Mesenteric fat pad (tissue), 1 donor: ENCODE measurements around the gene PINLYP. TPM values are rescaled to one million over a fixed set of nuclear protein-coding genes. Genes with fewer than 3 reads are reported as not detected.
"Not testable (repeated sequence)": the region's sequence is repeated elsewhere in the genome, so short reads cannot be mapped to it uniquely, and the experiment has no call there.

Experiments
- DNase-seq: peaks from one replicate; pipeline ENCODE4 v3.0.0-alpha.2; 2020; ENCODE audit warnings: low spot score
- total RNA-seq: library from RNA; stranded (reverse); fragmentation: NEBNext Ultra II Directional; extraction: Animal tissue kit (Norgen Biotek cat#: 25700); gene quantifications from one replicate; pipeline ENCODE4 v1.2.1, GENCODE V29; 2021
- donor health status: DM: yes; HTN: yes; CAD: no.

PINLYP gene
- total RNA-seq, 1 donor from 2014 or later, result 2.2 TPM

DNA sequence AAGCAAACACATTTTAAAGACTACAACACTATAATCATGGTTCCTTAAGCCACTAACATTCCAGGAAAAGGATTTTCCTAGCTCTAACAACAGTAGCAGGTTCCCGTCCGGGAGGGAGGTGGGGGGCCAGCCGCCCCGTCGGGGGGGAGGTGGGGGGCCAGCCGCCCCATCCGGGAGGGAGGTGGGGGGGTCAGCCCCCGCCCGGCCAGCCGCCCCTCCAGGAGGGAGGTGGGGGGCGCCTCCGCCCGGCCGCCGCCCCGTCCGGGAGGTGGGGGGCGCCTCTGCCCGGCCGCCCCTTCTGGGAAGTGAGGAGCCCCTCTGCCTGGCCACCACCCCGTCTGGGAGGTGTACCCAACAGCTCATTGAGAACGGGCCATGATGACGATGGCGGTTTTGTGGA, 27.7 kb upstream of the PINLYP start:
- DNase-seq, result not testable (repeated sequence)

DNA sequence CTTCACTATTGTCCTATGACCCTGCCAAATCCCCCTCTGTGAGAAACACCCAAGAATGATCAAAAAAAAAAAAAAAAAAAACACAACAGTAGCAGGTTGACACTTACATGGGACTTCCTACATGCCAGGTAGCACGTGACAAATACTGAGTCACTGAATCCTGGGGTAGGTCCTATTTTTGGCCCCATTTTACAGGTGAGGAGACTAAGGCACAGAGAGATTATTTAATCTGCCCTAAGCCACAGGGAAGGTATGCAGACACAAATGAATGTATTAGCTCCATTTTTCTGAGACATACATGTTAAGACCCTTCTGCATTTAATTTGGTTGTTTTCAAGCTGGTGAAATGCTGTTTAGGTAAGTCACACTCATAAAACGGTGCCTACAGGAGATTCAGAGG, 26.9 kb upstream of the PINLYP start:
- DNase-seq, result no peak

DNA sequence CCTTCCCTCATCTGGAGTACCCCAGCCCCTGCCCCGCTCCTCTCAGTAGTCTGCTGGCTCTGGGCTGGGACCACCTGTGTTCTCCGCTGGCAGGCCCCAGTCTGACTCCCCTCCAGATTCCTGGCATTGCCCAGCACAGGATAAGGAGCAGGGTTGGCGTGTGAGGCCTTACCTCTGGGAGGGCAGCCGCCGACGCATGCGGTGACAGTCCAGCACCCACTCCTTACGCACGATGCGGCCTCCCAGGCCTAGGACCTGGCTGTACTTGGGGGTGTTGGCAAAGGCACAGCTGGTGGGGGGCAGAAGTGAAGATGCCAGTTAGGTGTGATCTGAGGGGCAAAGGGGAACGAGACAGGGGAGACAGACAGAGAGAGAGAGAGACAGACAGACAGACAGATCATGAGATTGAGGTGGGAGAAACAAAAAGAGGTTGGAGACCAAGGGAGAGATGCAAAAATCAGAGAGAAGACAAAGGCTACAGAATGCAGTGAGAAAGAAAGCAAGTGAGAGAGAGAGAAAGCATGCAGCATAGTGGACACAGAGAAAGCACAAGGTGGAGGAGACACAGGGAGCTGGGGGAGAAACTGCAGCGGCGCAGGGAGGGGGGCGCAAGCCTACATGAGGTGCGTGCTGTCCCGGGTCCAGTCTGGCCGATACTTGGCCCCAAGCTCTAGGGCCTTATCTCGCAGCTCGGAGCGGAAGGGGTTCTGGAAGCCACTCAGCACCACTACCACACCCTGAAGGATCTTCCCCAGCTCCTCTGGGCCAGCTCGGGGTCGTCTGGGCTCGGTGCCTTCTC, 24.0 kb upstream of the PINLYP start:
- no peak for DNase-seq

DNA sequence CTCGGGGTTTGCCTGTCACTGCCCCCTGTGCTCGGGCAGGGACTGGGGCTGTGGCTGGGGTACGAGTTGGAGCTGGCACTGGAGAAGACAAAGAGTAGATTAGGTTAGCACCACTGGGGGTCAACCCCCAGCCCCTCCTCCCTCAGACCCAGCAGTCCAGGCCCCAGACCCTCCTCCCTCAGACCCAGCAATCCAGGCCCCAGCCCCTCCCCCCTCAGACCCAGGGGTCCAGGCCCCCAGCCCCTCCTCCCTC, 23.5 kb upstream of the PINLYP start:
- DNase-seq, result no peak

DNA sequence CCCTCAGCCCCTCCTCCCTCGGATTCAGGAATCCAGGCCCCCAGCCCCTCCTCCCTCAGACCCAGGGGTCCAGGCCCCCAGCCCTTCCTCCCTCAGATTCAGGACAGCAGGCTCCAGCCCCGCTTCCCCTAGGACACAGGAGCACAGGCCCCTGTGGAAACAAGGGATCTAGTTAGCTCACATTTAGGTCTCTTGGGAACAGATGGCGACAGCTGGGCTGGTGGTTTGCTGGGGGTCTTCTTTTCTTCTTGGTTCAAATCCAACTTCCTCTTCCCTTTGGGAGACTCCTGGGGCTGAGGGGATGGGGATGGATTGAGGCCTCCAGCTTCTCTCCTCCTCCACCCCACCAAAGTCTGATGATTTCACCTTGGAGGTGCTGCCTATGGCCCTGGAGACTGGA, 23.0 kb upstream of the PINLYP start:
- no peak for DNase-seq

DNA sequence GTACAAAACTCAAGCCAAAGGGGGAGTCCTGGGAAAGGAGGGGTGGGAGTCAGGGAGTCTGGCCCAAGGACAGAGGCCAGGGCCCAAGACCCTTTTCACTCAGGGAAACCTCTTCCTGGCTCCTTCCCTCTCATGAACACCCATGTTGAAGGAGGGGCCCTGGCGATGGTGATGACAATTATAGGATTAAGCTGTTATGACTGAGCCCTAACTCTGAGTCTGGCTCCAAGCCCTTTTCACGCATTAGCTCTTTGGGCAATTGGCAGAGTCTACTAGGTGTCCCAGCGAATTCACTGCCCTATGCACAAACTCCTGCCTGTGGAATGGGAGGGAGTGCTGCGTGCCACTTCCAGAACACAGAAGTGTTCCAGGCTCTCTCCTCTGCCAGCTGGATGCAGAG, 21.9 kb upstream of the PINLYP start:
- no peak for DNase-seq

DNA sequence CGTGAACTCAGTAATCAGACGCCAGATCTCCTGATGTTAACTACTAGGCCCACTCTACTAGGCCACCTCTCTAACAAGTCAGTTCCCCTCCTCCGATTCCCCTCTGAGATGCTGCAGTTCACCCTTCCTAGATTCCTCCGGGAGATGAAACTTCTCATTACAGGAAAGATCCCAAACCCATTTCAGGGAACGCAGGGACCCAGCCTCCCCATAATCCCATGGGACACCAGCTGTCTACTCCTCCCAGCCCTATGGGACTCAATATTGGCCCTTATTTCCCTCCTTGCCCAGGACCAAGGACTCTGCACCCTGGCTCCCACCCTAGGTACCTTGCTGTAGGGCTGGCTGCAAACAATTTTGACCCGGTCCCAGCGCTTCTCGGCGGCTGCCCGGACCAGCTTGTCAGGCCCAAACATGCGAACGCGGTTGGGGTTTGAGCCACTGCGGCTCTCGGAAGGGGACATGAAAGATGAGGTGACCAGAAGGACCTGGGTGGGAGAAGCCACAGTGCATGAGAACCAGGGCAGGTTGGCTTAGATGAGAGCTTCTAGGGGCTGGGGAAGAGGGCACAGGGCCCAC, 21.2 kb upstream of the PINLYP start:
- no peak for DNase-seq

DNA sequence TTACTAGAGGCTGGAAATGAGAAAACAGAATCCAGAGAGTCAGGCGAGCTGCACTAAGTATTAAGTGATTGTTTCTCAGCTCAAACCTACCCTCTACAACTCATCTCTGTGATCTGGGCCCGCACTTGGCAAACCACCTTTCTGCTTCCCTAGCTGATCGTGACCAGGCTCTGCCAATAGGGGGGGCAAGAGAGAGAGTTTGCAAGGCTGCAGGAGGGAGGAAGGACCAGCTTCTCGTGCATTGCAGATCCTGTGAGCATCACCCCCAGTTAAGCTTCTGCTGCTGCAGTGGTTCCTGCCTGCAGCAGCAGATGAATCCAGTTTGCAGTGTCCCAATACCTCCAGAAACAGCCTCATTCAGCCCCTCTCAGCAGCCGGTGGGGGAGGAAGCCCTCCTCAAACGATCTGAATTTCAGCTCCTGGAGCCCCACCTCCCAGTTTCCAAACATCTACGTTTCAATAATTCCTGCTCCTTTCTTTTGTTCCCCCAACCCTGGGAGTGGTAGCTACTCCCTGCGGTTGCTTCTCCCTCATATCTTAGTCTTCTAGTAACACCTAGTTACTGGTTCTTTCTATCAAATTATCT, 20.3 kb upstream of the PINLYP start:
- no peak for DNase-seq

DNA sequence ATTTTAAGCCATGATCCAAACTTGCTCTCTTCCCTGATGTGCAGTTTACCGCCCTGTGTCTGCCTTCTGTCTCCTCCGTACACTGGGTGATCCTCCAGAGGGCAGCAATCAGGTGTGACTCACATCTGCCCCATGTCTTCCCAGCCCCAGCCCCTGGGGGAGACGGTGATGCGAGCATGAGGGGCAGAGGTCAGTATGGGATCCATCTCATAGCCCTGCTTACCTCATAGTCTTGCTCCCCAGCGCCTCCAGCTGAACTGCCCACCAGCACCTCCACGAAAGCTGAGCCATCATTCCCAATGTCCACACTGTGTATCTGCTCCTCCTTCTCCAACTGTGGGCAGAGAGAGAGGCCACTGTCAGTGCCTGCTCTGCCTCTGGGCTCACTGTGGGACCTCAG, 14.9 kb upstream of the PINLYP start:
- DNase-seq, result no peak

DNA sequence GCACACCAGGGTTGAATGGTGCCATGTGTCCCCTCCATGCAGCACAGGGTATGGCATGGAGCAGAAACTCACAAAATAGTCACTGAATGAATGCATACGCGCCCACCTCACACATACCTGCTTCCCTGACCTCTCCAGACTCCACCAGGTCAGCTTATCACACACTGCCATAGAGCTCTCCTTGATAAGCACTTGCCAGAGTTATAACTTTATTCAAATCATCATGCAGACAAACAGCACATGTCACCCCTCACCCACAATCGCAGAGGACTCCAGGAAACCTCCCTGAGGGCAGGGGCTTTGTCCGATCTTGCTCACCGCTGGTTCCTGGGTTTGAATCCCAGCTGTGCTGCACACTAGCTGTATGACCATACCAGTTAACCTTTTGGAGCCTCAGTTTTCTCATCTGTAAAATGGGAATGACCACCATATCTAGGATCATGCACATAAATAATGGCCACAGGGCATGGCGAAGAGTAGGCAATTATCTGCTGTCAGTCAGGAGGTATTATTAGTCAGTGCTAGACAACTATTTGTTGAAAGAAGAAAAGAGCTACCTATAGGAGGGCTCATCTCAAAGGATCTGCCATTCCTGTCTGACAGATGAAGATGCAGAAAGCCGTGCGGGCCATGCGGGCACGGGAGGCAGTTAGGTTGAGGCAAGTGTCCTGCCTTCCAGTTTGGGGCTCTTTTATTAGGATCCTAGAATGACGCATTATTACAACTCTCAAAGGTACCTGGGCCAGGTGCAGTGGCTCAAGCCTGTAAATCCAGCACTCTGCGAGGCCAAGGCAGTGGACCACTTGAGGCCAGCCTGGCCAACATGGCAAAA, 14.2 kb upstream of the PINLYP start:
- no peak for DNase-seq

DNA sequence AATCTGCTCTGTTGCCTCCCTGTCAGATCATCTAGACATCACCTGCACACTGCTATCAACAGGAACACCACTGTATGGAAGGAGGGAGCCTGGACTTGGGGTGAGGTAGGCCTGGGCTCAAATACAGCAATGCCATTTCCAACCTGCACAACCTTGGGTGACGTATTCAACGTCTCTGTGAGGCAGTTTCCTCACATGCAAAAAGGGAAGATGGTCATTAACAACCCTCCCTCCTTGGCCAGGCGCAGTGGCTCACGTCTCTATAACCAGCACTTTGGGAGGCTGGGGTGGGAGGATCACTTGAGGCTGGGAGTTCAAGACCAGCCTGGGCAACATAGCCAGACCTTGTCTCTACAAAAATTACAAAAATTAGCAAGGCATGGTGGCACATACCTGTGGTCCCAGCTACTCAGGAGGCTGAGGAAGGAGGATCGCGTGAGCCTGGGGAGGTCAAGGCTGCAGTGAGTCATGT, 13.3 kb upstream of the PINLYP start:
- DNase-seq, result no peak

DNA sequence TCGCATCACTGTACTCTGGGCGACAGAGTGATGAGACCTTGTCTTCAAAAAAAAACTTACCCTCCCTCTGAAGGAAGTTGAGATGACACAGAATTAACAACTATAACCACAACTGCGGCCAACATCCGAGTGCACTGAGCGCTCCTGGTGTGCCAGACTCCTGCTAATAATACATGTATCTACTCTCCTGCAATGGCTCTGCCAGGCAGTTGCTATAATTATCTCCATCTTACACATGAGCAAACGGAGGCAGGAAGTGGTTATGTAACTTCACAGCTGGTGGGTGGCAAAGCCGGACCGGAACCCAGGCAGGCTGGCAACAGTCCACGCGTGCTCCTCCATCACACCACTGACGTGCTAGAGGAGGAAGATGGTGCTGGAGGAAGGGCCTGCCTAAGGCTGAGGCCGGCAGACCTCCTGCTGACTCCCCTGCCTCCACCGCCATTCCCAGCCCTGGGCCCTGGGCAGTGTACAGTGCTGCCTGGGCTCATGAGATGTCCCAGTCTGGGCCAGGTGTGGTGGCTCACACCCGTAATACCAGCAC, 12.8 kb upstream of the PINLYP start:
- no peak for DNase-seq

DNA sequence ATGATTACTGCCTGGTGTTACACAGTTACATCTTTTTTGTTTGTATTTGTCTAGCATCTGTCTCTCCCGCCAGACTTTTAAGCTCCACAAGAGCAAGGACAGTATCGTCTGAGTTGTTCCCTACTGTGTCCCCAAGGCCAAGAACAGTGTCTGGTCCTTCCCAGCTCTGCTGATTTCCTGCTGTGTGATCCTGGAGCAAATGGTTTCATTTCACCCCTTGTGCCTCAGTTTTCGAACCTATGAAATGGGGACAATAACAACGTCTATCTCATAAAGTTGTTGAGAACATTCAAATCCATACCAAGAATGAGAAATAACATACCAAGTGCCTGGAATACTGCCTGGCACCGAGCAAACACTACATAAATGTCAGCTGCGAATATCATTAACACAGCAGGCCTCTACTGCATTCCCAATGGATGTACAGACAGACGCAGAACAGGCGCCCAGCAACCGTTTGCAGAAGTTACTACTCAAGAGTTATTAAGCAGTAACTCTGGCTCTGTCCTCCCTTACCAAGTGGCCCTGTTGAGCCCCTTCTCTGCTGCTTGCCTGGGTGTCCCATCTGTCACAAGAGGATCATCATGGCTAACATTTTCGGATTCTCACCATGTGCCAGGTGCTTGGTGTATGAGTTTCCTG, 11.7 kb upstream of the PINLYP start:
- no peak for DNase-seq

DNA sequence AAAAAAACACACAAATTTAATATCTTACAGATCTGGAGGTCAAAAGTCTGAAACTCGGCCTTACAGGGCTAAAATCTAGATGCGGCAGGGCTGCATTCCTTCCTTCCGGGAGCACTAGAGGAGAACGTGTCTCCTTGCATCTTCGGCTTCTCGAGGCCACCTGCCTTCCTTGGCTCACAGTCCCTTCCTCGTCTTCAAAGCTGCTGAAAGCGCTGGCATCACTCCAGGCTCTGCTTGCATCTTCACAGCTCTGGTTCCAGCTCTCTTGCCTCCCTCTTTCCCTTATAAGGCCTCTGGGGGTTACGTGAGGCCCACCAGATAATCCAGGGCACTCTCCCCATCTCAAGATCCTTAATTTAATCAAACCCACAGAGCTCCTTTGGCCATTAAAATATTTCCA, 10.8 kb upstream of the PINLYP start:
- DNase-seq, result no peak

DNA sequence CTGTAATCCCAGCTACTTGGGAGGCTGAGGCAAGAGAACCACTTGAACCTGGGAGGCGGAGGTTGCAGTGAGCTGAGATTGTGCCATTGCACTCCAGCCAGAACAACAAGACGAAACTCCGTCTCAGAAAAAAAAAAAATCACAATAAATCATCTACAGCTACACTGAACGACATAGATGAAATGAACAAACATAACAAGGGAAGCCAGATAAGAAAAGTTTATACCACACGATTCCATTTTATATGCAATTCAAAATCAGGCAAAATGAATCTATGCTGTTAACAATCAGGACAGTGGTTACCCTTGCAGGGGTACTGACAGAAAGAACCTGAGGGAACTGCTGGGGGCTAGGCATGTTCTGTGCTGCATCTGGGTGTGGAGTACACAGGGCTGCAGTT, 5.9 kb upstream of the PINLYP start:
- no peak for DNase-seq

DNA sequence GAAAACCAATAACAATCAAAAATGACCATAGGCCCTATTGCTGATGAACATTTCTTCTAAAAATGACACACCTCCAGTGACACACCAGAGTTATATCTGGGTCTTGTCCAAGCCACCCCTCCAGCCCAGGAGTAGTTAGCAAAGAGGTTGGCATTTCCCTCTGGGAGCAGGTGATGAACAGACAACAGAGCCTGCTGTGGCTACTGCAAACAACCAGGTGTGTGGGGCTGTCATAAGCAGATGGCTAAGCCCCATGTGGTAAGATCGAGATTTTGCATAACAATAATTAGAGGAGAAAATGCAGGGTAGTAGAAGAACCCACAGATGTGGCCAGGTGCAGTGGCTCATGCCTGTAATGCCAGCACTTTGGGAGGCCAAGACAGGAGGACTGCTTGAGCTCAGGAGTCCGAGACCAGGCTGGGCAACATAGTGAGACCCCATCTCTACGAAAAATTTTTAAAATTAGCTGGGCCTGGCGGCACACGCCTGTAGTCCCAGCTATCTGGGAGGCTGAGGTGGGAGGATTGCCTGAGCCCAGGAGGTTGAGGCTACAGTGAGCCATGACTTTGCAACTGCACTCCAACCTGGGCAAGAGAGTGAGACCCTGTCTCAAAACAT, 5.3 kb upstream of the PINLYP start:
- no peak for DNase-seq

DNA sequence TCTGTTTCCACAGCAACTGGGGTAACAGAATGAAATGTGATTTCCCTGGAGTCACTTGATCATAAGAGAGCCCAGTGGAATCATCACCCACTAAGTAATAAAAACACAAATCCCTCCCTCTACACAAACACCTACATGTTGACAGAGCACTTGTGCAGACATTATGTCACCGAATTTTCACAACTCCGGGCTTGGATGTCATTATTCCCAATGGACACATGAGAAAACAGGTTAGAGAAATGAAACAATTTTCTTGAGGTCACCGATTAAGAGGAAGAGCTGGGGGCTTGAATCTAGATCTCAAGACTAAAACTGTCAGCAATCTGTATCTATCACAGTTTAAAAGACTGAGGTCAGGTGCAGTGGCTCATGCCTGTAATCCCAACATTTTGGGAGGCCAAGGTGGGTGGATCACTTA, 3.4 kb upstream of the PINLYP start:
- no peak for DNase-seq

DNA sequence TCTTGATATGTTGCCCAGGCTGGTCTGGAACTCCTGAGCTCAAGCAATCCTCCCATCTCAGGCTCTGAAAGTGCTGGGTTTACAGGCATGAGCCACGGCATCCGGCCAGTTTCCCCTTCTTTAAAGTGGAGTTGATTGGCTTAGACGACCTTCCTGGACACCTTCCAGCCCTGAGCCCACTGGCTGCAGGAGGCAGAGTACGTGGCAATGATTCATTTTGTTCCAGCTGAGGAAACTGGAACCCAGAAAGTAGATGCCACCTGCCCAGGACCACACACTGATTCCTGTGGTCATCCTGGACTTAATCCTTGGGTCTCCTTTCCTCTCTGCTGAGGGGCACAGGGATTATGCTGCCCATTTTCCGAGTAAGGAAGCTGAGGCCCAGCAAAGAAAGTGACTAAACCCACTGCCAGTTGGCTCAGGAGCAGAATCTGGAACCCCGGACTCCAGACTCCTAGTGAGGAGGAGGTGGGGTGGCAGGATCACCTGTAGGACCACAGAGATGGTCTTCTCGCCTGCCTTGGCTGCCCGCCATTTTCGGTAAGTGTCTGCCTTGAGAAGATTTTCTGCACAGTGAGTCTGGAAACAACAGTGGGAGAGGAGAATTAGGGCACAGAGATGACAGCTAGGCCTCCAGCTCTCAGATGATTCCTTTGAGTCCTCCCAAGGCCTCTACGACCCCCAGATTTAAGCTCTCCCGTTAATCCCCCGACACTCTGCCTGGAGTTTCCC, 1.0 kb upstream of the PINLYP start:
- DNase-seq, result no peak

DNA sequence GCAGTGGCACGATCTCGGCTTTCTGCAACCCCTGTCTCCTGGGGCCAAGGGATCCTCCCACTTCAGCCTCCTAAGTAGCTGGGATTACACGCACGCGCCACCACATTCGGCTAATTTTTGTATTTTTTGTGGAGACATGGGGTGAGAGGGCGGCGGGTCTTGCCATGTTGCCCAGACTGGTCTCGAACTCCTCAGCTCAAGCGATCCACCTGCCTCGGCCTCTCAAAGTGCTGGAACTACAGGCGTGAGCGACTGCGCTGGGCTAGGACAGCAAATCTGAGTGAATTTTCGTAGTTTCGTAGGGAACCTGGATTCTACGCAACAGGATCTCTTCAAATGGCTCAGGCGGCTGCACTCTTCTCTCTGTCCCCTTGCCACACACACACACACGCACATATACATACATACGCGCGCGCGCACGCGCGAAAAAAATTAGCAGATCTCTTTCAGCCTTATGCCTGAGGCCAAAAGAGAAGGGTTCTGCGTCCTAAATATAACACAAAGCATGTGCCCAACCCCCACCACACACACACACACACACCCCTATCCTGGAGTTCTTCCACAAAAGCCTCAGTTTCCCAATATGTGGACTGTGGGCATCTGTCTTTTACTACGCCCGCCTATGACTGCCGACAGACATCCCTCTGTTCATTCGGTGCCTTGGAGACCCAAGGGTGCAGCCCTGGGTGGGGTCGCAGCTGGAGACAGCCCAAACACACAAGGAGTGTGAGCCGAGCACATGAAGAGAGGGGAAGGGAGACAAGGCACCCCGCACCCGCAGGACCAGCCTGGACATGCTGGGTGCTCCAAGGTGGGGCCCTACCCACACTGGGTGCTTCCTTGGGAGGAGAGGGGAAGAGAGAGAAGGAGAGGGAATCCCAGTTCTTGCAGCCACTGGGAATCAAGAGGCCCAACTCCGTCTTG, 616 bp downstream of the PINLYP start:
- no peak for DNase-seq
